ENCODE data around the gene POLR1G. TPM values are rescaled to one million over a fixed set of nuclear protein-coding genes. Genes with fewer than 3 reads are reported as not detected.
"Not testable (repeated sequence)": the region's sequence is repeated elsewhere in the genome, so short reads cannot be mapped to it uniquely, and the experiment has no call there.

The POLR1G gene
- total and polyA plus RNA-seq, 2 donors (not counting 3 experiments of a cell fraction or from before 2014, with no cell fraction given) = 6.6 to 19.5 TPM

DNA sequence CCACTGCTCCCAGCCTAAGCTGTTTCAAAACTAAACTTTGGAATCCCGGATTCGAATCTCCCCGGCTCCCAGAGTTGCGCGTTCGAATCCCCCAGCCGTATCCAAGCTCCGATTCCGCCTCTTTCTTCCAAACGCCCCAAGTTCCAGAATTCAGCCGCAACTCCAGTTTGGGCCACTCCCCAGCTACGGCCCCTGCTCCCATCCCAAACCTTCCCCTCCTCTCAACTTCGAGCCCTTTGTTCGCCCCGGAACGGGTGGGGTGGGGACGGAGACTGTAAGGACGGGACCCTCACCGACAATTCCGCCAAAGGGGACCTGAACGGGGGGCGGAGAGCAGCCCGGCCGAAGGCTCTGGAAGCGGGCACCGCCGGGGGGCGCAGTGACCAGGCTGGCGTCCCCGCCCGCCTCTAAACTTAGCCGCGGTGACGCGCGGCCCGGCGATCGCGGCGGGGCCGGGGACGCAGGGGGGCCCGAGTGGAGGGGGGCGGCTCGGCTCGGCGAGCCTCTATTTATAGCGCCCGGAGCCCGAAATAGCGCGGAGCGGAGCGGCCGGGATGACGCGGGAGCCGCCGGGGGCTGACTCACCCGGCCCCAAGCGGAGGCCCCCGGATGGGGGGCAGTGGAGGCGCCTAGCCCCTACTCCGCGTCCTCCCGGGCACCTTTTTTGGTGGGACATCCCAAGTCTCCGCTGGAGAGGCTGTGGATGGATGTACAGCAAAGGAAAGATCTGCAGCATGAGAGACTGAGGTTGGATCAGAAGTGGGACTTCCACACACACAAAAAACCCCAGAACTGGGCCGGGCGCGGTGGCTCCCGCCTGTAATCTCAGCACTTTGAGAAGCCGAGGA, 22.2 kb downstream of the POLR1G start:
- intact Hi-C loops (cut with micrococcal nuclease) = loop anchor here (5.0 kb wide), 3 partner anchors 154 to 264 kb away; partner anchors contain the start of genes OPA3, QPCTL and SNRPD2
- DNase-seq (ENCODE audit: low read depth, low spot score) = peak; percentile 49

DNA sequence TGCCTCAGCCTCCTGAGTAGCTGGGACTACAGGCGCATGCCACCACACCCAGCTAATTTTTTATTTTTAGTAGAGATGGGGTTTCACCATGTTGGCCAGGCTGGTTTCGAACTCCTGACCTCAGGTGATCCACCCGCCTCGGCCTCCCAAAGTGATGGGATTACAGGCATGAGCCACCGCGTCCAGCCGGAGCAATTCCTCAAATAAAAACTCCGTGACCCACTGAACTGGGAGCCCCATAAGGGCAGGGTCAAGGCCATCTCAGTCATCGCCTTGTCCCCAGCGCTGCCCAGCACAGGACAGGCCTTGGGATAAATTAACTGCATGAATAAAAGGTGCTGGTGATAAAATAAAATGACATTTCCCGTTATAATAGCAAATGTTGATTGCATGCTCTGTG, 23.5 kb downstream of the POLR1G start:
- H3K36me3 ChIP-seq (ENCODE audit: control insufficient read depth in 2 of 2, extremely low read depth in 1 of 2, insufficient read depth in 2 of 2, low read length in 2 of 2); H3K4me1 ChIP-seq (ENCODE audit: control insufficient read depth, extremely low read depth, insufficient read depth, low read length); POLR2A ChIA-PET; BruUV-seq (replicated peaks); H3K4me3 ChIP-seq (replicated peaks in 1 of 3; ENCODE audit: insufficient read depth in 1 of 3, low read depth in 1 of 3, low read length in 3 of 3); H2AFZ ChIP-seq (ENCODE audit: low read depth, low read length); FAIRE-seq; DNase-seq (ENCODE audit: low read depth, low spot score); H3K9ac ChIP-seq (replicated peaks; ENCODE audit: extremely low read depth, insufficient read depth, low read length); H3K4me2 ChIP-seq (ENCODE audit: insufficient read depth, low read length); H3K9me3 ChIP-seq (replicated peaks; ENCODE audit: control insufficient read depth, insufficient read depth, low read length); dilution Hi-C loops (cut with MboI; ENCODE audit: extremely low pct_ligation_motif_present, low sequenced_read_pairs); H3K9me1 ChIP-seq (replicated peaks; ENCODE audit: control insufficient read depth, extremely low read depth, insufficient read depth, low read length); H3K27me3 ChIP-seq (ENCODE audit: control insufficient read depth in 2 of 2, insufficient read depth in 2 of 2, low read length in 2 of 2); H3K79me2 ChIP-seq (ENCODE audit: control insufficient read depth, insufficient read depth, low read length); H3K27ac ChIP-seq (ENCODE audit: insufficient read depth, low read depth, low read length); H4K20me1 ChIP-seq (replicated peaks; ENCODE audit: control insufficient read depth, extremely low read depth, insufficient read depth, low read length): not testable (repeated sequence)
- intact Hi-C loops (cut with micrococcal nuclease) = loop anchor here (5.0 kb wide), 3 partner anchors 152 to 262 kb away; partner anchors contain the start of genes OPA3, QPCTL and SNRPD2
- CTCF ChIA-PET = interaction anchor here (1.5 to 4.2 kb wide), 3 partner anchors 10 to 49 kb away, joined by 6 to 44 read pairs (median 39); no protein-coding TSS in a partner anchor

More for the DNA sequence above, 22.2 kb downstream of the POLR1G start:
- POLR2A ChIA-PET = interaction anchor here (0.6 kb wide), 1 partner anchor 30 kb away, joined by 3 read pairs; no protein-coding TSS in a partner anchor
- Histone ChIP-seq H4K20me1 (replicated peaks; ENCODE audit: control insufficient read depth, extremely low read depth, insufficient read depth, low read length) (no peaks in the 10 kb centered on the region), H2AFZ (ENCODE audit: low read depth, low read length) (peak overlapping the region; percentile 71), H3K27me3 (ENCODE audit: control insufficient read depth in 2 of 2, insufficient read depth in 2 of 2, low read length in 2 of 2) (no peaks in the 10 kb centered on the region), H3K27ac (ENCODE audit: insufficient read depth, low read depth, low read length) (peak overlapping the region; percentile 48), H3K9me3 (replicated peaks; ENCODE audit: control insufficient read depth, insufficient read depth, low read length) (no peaks in the 10 kb centered on the region), H3K9ac (replicated peaks; ENCODE audit: extremely low read depth, insufficient read depth, low read length) (peak overlapping the region; percentile 64), H3K4me2 (ENCODE audit: insufficient read depth, low read length) (peak overlapping the region; percentile 61), H3K4me1 (ENCODE audit: control insufficient read depth, extremely low read depth, insufficient read depth, low read length) (peaks cover 19% of the 10 kb centered on the region), H3K9me1 (replicated peaks; ENCODE audit: control insufficient read depth, extremely low read depth, insufficient read depth, low read length) (no peaks in the 10 kb centered on the region), H3K79me2 (ENCODE audit: control insufficient read depth, insufficient read depth, low read length) (peaks cover 1% of the 10 kb centered on the region), H3K4me3 (replicated peaks in 1 of 3; ENCODE audit: insufficient read depth in 1 of 3, low read depth in 1 of 3, low read length in 3 of 3) (peak overlapping the region; percentile 21 to 39 (median 28)), H3K36me3 (ENCODE audit: control insufficient read depth in 2 of 2, extremely low read depth in 1 of 2, insufficient read depth in 2 of 2, low read length in 2 of 2) (no peaks in the 10 kb centered on the region)
- dilution Hi-C loops (cut with MboI; ENCODE audit: extremely low pct_ligation_motif_present, low sequenced_read_pairs) = no loop called here
- TF ChIP-seq JUN (IDR thresholded peaks at IDR 0.05; ENCODE audit: borderline replicate concordance, insufficient read depth, insufficient read length, low read depth) (no peak), EZH2 (IDR thresholded peaks at IDR 0.05; ENCODE audit: borderline replicate concordance, low read depth, low read length, severe bottlenecking) (no peak), POLR2AphosphoS5 (IDR thresholded peaks at IDR 0.05; ENCODE audit: insufficient read depth, low read depth, low read length) (no peak), GATA2 (IDR thresholded peaks at IDR 0.05; ENCODE audit: insufficient read depth, insufficient read length, low read depth, low read length) (no peak), FOS (IDR thresholded peaks at IDR 0.05; ENCODE audit: borderline replicate concordance, insufficient read depth, low read length) (peak; percentile 53), POLR2A (IDR thresholded peaks at IDR 0.05; ENCODE audit: low read depth, low read length) (no peak), MYC (IDR thresholded peaks at IDR 0.05; ENCODE audit: low read depth, low read length) (no peak)
- TF ChIP-seq, protein P1, sequence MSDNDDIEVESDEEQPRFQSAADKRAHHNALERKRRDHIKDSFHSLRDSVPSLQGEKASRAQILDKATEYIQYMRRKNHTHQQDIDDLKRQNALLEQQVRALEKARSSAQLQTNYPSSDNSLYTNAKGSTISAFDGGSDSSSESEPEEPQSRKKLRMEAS (IDR thresholded peaks at IDR 0.05; ENCODE audit: insufficient read depth, insufficient read length) = no peak
- TF ChIP-seq, protein P2, sequence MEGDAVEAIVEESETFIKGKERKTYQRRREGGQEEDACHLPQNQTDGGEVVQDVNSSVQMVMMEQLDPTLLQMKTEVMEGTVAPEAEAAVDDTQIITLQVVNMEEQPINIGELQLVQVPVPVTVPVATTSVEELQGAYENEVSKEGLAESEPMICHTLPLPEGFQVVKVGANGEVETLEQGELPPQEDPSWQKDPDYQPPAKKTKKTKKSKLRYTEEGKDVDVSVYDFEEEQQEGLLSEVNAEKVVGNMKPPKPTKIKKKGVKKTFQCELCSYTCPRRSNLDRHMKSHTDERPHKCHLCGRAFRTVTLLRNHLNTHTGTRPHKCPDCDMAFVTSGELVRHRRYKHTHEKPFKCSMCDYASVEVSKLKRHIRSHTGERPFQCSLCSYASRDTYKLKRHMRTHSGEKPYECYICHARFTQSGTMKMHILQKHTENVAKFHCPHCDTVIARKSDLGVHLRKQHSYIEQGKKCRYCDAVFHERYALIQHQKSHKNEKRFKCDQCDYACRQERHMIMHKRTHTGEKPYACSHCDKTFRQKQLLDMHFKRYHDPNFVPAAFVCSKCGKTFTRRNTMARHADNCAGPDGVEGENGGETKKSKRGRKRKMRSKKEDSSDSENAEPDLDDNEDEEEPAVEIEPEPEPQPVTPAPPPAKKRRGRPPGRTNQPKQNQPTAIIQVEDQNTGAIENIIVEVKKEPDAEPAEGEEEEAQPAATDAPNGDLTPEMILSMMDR (IDR thresholded peaks at IDR 0.05; ENCODE audit: extremely low read depth in 1 of 2, insufficient read depth in 1 of 2, low read depth in 1 of 2, low read length in 2 of 2) = peak; percentile 47 to 68
- no TSS peak for BruUV-seq (replicated peaks)
- no peak for FAIRE-seq
- CTCF ChIA-PET = interaction anchor here (0.8 to 2.7 kb wide), 13 partner anchors 11 to 213 kb away, joined by 3 to 75 read pairs (median 5); partner anchors contain the start of gene FOSB
